HG02884 (cell line): Measurements from ENCODE around the gene SLC2A9.

Source experiments
- ATAC-seq: cut with Tn5 transposase; IDR thresholded peaks from one replicate; pipeline ENCODE4 v1.9.1; 2021; ENCODE audit warnings: mild to moderate bottlenecking, moderate library complexity; ENCODE audit not compliant: unreplicated experiment

The SLC2A9 gene

GRCh38 chr4:10046471-10046870 is 25.2 kb upstream of the SLC2A9 start:
- ATAC-seq = no peak

GRCh38 chr4:10045481-10045880 is 24.2 kb upstream of the SLC2A9 start:
- ATAC-seq = no peak

GRCh38 chr4:10041036-10041435 is 19.7 kb upstream of the SLC2A9 start:
- no peak for ATAC-seq

GRCh38 chr4:10040049-10040892 is 19.0 kb upstream of the SLC2A9 start:
- ATAC-seq = no peak

- no peak for ATAC-seq
Measured at GRCh38 chr4:10036807-10037342, 15.6 kb upstream of the SLC2A9 start.

GRCh38 chr4:10035130-10035529 is 13.8 kb upstream of the SLC2A9 start:
- no peak for ATAC-seq

GRCh38 chr4:10034612-10035104 is 13.4 kb upstream of the SLC2A9 start:
- no peak for ATAC-seq

GRCh38 chr4:10034136-10034535 is 12.8 kb upstream of the SLC2A9 start:
- ATAC-seq = no peak

- no peak for ATAC-seq
Measured at GRCh38 chr4:10033191-10033881, 12.0 kb upstream of the SLC2A9 start.

GRCh38 chr4:10032625-10033024 is 11.3 kb upstream of the SLC2A9 start:
- no peak for ATAC-seq

- ATAC-seq = no peak
Measured at GRCh38 chr4:10031668-10032590, 10.6 kb upstream of the SLC2A9 start.

- no peak for ATAC-seq
Measured at GRCh38 chr4:10030972-10031667, 9.8 kb upstream of the SLC2A9 start.

- ATAC-seq = no peak
Measured at GRCh38 chr4:10029403-10029802, 8.1 kb upstream of the SLC2A9 start.

GRCh38 chr4:10028910-10029309 is 7.6 kb upstream of the SLC2A9 start:
- ATAC-seq = no peak

- ATAC-seq = no peak
Measured at GRCh38 chr4:10026485-10026884, 5.2 kb upstream of the SLC2A9 start.

GRCh38 chr4:10025230-10025806 is 4.0 kb upstream of the SLC2A9 start:
- no peak for ATAC-seq

GRCh38 chr4:10024303-10024702 is 3.0 kb upstream of the SLC2A9 start:
- ATAC-seq = no peak

- no peak for ATAC-seq
Measured at GRCh38 chr4:10023806-10024205, 2.5 kb upstream of the SLC2A9 start.

GRCh38 chr4:10023050-10023419 is 1.7 kb upstream of the SLC2A9 start:
- ATAC-seq = no peak
